ENCODE measurements around the gene SERPINA4.

Gene SERPINA4

DNA sequence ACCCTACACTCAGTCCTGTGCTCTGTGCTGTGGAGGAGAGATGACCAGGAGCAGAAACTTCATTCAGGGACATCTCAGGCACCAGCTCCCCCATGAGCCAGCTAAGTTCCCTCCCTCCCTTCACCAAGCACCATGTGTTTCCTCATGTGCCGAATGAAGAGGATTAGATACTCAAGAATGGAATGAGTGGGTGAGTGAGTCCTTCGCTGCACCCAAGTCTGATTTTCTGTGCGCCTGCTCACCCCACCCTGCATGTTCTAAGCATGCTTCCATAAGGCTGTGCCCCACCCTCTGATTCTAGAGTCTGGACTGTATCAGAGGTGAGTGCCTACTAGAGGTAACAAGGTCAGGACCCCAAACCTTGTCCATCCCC is 32.1 kb downstream of the SERPINA4 start:
- no peak overlapping the region for H3K27ac ChIP-seq
- no peak for TF ChIP-seq CTCF (conservative IDR thresholded peaks at IDR 0.05)

DNA sequence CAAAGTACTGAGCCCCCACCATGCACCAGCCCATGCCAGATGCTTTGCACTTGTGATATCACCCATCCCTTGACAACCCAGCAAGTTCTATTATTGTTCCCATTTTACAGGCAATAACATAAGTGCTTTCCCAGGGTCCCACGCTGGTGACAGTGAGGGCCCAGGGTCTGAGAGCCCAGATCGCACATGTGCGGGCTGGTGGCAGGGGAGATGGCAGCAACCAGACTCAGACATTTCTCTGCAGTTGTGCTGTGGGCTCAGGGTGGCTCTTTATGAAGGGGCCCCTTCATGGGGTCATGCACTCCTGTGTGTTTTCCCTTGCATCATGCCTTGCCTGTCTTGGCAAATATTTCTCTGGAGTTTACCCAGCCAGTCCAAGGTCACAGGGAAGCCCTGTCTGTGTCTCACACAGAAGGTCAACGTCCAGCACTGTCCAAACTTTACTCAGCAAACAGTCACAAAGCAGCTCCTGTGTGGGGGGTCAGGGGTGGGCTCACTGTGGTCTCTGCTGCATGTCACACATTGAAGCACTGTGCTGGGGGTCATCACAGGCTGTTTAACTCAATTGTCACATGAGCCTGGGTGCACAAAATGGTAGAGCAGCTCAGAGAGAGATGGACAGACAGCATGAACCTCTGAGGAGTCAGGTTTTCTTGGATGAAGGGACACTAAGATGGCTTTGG is 32.6 kb downstream of the SERPINA4 start:
- no peak overlapping the region for H3K27ac ChIP-seq
- TF ChIP-seq CTCF (conservative IDR thresholded peaks at IDR 0.05), result no peak

DNA sequence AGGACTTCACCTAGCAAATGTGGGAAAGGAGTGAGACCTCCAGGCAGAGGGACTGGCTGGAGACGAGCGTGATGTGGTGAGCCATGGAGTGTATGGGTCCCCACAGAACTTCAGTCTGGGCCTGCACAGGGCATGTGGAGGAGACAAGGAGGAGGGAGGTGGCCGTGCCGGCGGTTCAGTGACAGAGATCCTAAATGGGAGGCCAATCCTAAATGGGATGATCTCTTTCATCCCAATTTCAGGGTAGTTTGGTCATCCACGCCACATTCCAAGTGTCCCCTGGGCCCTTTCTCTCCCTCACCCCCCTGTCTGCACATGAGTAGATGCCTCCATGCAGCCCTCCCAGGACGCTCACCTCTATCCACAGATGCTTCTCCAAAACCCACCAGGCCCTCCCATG is 33.2 kb downstream of the SERPINA4 start:
- no peak for TF ChIP-seq CTCF (conservative IDR thresholded peaks at IDR 0.05)

DNA sequence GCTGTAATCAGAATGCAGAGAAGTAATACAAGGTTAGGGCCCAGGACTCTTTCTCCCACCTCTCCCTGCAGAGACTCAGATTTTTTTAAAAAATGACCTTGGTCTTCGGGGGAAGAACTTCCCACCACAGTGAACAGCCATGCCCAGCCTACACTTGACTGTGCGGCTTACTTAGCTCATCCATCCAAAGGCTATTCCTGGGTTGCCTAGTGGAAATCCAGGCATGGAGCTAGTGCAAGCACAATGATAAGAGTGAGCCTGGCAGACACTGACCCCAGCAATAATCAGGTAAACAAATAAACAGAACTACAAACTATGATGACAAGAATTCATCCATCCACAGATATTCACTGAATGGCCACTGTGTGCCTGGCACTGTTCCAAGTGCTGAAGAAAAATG is 34.7 kb downstream of the SERPINA4 start:
- TF ChIP-seq CTCF (conservative IDR thresholded peaks at IDR 0.05), result no peak

More for the DNA sequence above, 33.2 kb downstream of the SERPINA4 start:
- no peak overlapping the region for H3K27ac ChIP-seq

DNA sequence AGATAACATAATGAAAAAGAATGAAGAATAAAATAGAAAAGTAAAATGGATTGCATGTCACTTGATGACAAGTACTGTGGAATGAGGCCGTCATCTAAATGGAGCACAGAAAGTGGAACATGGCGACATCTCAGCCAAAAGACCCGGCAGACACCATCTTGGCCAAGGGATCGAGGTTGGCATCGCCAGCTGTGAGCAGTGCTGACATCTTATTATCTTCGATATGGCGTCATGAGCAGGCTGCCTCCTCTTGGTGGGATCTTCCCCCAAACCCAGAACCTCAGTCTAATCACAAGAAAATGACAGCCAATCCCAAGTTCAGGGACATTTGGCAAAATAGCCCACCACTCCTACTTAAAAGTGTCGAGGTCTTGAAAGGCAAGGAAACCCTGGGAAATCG is 35.1 kb downstream of the SERPINA4 start:
- no peak for TF ChIP-seq CTCF (conservative IDR thresholded peaks at IDR 0.05)
- no peak overlapping the region for H3K27ac ChIP-seq

More for the DNA sequence above, 34.7 kb downstream of the SERPINA4 start:
- H3K27ac ChIP-seq, result no peak overlapping the region

- no peak overlapping the region for H3K27ac ChIP-seq
- no peak for TF ChIP-seq CTCF (conservative IDR thresholded peaks at IDR 0.05)
These were observed 36.5 kb downstream of the SERPINA4 start for GRCh38 chr14:94597788-94598187.

DNA sequence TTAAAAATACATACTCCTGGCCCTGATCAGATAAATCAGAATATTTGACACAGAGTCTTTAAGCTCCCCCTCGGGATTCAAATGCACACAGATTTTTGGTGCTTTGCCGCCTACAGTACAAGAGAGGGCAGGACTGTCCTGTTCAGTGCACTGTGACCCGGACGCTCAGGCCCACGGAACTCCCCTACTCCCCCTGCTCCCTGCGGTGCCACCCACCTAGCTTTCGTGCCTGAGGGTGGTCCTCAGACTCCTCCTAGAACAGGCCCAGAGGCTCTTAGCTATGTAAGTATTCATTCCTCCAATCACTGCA is 37.2 kb downstream of the SERPINA4 start:
- peak overlapping the region; percentile 63 for H3K27ac ChIP-seq
- TF ChIP-seq CTCF (conservative IDR thresholded peaks at IDR 0.05), result no peak
